ENCODE results near the gene AUTS2.

GRCh38 chr7:69858471-69858870, 260.2 kb downstream of the AUTS2 start:
- TF ChIP-seq CTCF (IDR thresholded peaks at IDR 0.05): no peak
- no peak for TF ChIP-seq POLR2A (IDR thresholded peaks at IDR 0.05)
- no peak for TF ChIP-seq POLR2AphosphoS5 (IDR thresholded peaks at IDR 0.05)
- TF ChIP-seq EP300 (IDR thresholded peaks at IDR 0.05; ENCODE audit: low read depth): no peak
